Cardiac fibroblast (primary cell): ENCODE results near the gene ETFA.

Experiments
- DNase-seq, 2 donors: peaks; one replicate each; pipeline versions ENCODE4 v3.0.0 to v3.0.0-alpha.2; 2010; ENCODE audit warnings: low read depth in 2 of 2
- H3K4me3 ChIP-seq, 2 donors: replicated peaks in 1 of 2; 1 replicate in 1 of 2; 2 replicates in 1 of 2; pipeline ENCODE4 v1.5.1; 2011; ENCODE audit warnings: low read depth in 2 of 2, low read length in 2 of 2, mild to moderate bottlenecking in 2 of 2, moderate library complexity in 1 of 2
- CTCF ChIP-seq: IDR thresholded peaks from one replicate; pipeline ENCODE4 v1.5.1; 2011; ENCODE audit warnings: low read depth, mild to moderate bottlenecking, low read length, inconsistent platforms

The ETFA gene

GRCh38 chr15:76333309-76333708, 22.0 kb upstream of the ETFA start:
- H3K4me3 ChIP-seq, result no peak overlapping the region
- no peak for TF ChIP-seq CTCF
- no peak for DNase-seq

GRCh38 chr15:76332796-76333195, 21.5 kb upstream of the ETFA start:
- H3K4me3 ChIP-seq, result no peak overlapping the region
- TF ChIP-seq CTCF, result no peak
- DNase-seq, result no peak

- peak; percentile 68 to 76 for DNase-seq
- peak; percentile 79 for TF ChIP-seq CTCF
- H3K4me3 ChIP-seq, result no peak overlapping the region
Observed at GRCh38 chr15:76330080-76330680, 18.9 kb upstream of the ETFA start.

GRCh38 chr15:76328958-76329357, 17.7 kb upstream of the ETFA start:
- TF ChIP-seq CTCF, result no peak
- DNase-seq, result peak in 1 of 2 donors; percentile 55
- H3K4me3 ChIP-seq, result no peak overlapping the region

GRCh38 chr15:76328106-76328696, 16.9 kb upstream of the ETFA start:
- TF ChIP-seq CTCF, result no peak
- no peak for DNase-seq
- H3K4me3 ChIP-seq, result no peak overlapping the region

GRCh38 chr15:76327191-76328105, 16.2 kb upstream of the ETFA start:
- TF ChIP-seq CTCF, result no peak
- no peak overlapping the region for H3K4me3 ChIP-seq
- no peak for DNase-seq
